ENCODE results near the gene TESK2.

TESK2 gene

GRCh38 chr1:45410850-45411509 is 80.0 kb downstream of the TESK2 start:
- no peak for TF ChIP-seq ZFP3 (CRISPR knock-in tag; IDR thresholded peaks at IDR 0.05)
- no peak for TF ChIP-seq CSDC2 (CRISPR knock-in tag; IDR thresholded peaks at IDR 0.05)
- no peak for TF ChIP-seq ZFP30 (CRISPR knock-in tag; IDR thresholded peaks at IDR 0.05)
- no peak for TF ChIP-seq ZNF565 (CRISPR knock-in tag; conservative IDR thresholded peaks at IDR 0.05; ENCODE audit: low read depth)
- TF ChIP-seq ZNF8 (CRISPR knock-in tag; IDR thresholded peaks at IDR 0.05): no peak
- no peak for TF ChIP-seq SNAI2 (CRISPR knock-in tag; IDR thresholded peaks at IDR 0.05)
- no peak for TF ChIP-seq ZNF70 (CRISPR knock-in tag; IDR thresholded peaks at IDR 0.05)
- no peak for TF ChIP-seq ESRRG (CRISPR knock-in tag; IDR thresholded peaks at IDR 0.05)
- no peak for ATAC-seq

GRCh38 chr1:45409276-45409675 is 81.7 kb downstream of the TESK2 start:
- TF ChIP-seq ZC3H10 (CRISPR knock-in tag; IDR thresholded peaks at IDR 0.05): no peak
- TF ChIP-seq PPARA (CRISPR knock-in tag; IDR thresholded peaks at IDR 0.05; ENCODE audit: borderline replicate concordance): no peak
- no peak for TF ChIP-seq SNAI2 (CRISPR knock-in tag; IDR thresholded peaks at IDR 0.05)
- TF ChIP-seq TCF4 (CRISPR knock-in tag; IDR thresholded peaks at IDR 0.05; ENCODE audit: borderline replicate concordance): no peak
- TF ChIP-seq ISL1 (CRISPR knock-in tag; IDR thresholded peaks at IDR 0.05): no peak
- TF ChIP-seq TSHZ2 (CRISPR knock-in tag; IDR thresholded peaks at IDR 0.05): no peak
- TF ChIP-seq CREB5 (CRISPR knock-in tag; IDR thresholded peaks at IDR 0.05; ENCODE audit: low read depth): no peak

GRCh38 chr1:45407629-45408287 is 83.2 kb downstream of the TESK2 start:
- TF ChIP-seq ISL1 (CRISPR knock-in tag; IDR thresholded peaks at IDR 0.05) (no peak), TCF4 (CRISPR knock-in tag; IDR thresholded peaks at IDR 0.05; ENCODE audit: borderline replicate concordance) (no peak)
- ATAC-seq: no peak

More at GRCh38 chr1:45409276-45409675, 81.7 kb downstream of the TESK2 start:
- ATAC-seq: no peak

GRCh38 chr1:45405636-45406035 is 85.3 kb downstream of the TESK2 start:
- no peak for ATAC-seq
- TF ChIP-seq ZNF8 (CRISPR knock-in tag; IDR thresholded peaks at IDR 0.05) (no peak), ESRRG (CRISPR knock-in tag; IDR thresholded peaks at IDR 0.05) (no peak), ZFP3 (CRISPR knock-in tag; IDR thresholded peaks at IDR 0.05) (no peak), POU6F1 (CRISPR knock-in tag; IDR thresholded peaks at IDR 0.05; ENCODE audit: borderline replicate concordance, low read depth) (no peak), ZFP30 (CRISPR knock-in tag; IDR thresholded peaks at IDR 0.05) (no peak), CREB5 (CRISPR knock-in tag; IDR thresholded peaks at IDR 0.05; ENCODE audit: low read depth) (no peak), CSRNP3 (CRISPR knock-in tag; IDR thresholded peaks at IDR 0.05) (no peak), ISL1 (CRISPR knock-in tag; IDR thresholded peaks at IDR 0.05) (no peak), TOX (CRISPR knock-in tag; IDR thresholded peaks at IDR 0.05; ENCODE audit: borderline replicate concordance) (no peak), GLIS3 (CRISPR knock-in tag; IDR thresholded peaks at IDR 0.05) (no peak), PPARA (CRISPR knock-in tag; IDR thresholded peaks at IDR 0.05; ENCODE audit: borderline replicate concordance) (no peak), CSDC2 (CRISPR knock-in tag; IDR thresholded peaks at IDR 0.05) (no peak), BACH2 (CRISPR knock-in tag; IDR thresholded peaks at IDR 0.05; ENCODE audit: borderline replicate concordance) (no peak), TSHZ2 (CRISPR knock-in tag; IDR thresholded peaks at IDR 0.05) (no peak), SNAI2 (CRISPR knock-in tag; IDR thresholded peaks at IDR 0.05) (no peak), PATZ1 (CRISPR knock-in tag; IDR thresholded peaks at IDR 0.05; ENCODE audit: borderline replicate concordance) (no peak), ZNF565 (CRISPR knock-in tag; conservative IDR thresholded peaks at IDR 0.05; ENCODE audit: low read depth) (no peak), ZC3H10 (CRISPR knock-in tag; IDR thresholded peaks at IDR 0.05) (no peak)
